ENCODE measurements around the gene CEACAM5.
"Not testable (repeated sequence)": the region's sequence is repeated elsewhere in the genome, so short reads cannot be mapped to it uniquely, and the experiment has no call there.

The CEACAM5 gene

GRCh38 chr19:41758846-41759245, 50.4 kb downstream of the CEACAM5 start:
- H3K27me3 ChIP-seq (ENCODE audit: low read depth) = peaks cover 12% of the 10 kb centered on the region; the same call in 1 of the 2 replicates
- H3K36me3 ChIP-seq (replicated peaks) = no peaks in the 10 kb centered on the region
- no peaks in the 10 kb centered on the region for H3K9me3 ChIP-seq
- no peak overlapping the region for H3K4me3 ChIP-seq
- in situ Hi-C loops (cut with MboI; ENCODE audit: low sequenced_read_pairs) = no loop called here
- H3K4me1 ChIP-seq = no peaks in the 10 kb centered on the region
- DNase-seq (ENCODE audit: low spot score in 2 of 2) = no peak

- Histone ChIP-seq H3K4me1 (no peaks in the 10 kb centered on the region), H3K27me3 (ENCODE audit: low read depth) (no peaks in the 10 kb centered on the region)
- in situ Hi-C loops (cut with MboI; ENCODE audit: low sequenced_read_pairs) = no loop called here
These were observed 58.7 kb downstream of the CEACAM5 start for GRCh38 chr19:41767115-41767514.

GRCh38 chr19:41768105-41768504, 59.7 kb downstream of the CEACAM5 start:
- H3K4me1 ChIP-seq; in situ Hi-C loops (cut with MboI; ENCODE audit: low sequenced_read_pairs); DNase-seq (ENCODE audit: low spot score in 2 of 2): not testable (repeated sequence)

More at GRCh38 chr19:41767115-41767514, 58.7 kb downstream of the CEACAM5 start:
- Histone ChIP-seq H3K36me3 (replicated peaks) (no peaks in the 10 kb centered on the region), H3K4me3 (no peak overlapping the region), H3K9me3 (no peaks in the 10 kb centered on the region)
- DNase-seq (ENCODE audit: low spot score in 2 of 2) = no peak

GRCh38 chr19:41769608-41770007, 61.2 kb downstream of the CEACAM5 start:
- Histone ChIP-seq H3K27me3 (ENCODE audit: low read depth) (no peaks in the 10 kb centered on the region), H3K9me3 (no peaks in the 10 kb centered on the region)
- in situ Hi-C loops (cut with MboI; ENCODE audit: low sequenced_read_pairs) = no loop called here

More at GRCh38 chr19:41768105-41768504, 59.7 kb downstream of the CEACAM5 start:
- H3K27me3 ChIP-seq (ENCODE audit: low read depth); H3K36me3 ChIP-seq (replicated peaks); H3K4me3 ChIP-seq; H3K9me3 ChIP-seq: not testable (repeated sequence)

GRCh38 chr19:41771410-41771809, 63.0 kb downstream of the CEACAM5 start:
- H3K27me3 ChIP-seq (ENCODE audit: low read depth) = no peaks in the 10 kb centered on the region
- no peaks in the 10 kb centered on the region for H3K4me1 ChIP-seq
- in situ Hi-C loops (cut with MboI; ENCODE audit: low sequenced_read_pairs) = no loop called here
- no peaks in the 10 kb centered on the region for H3K36me3 ChIP-seq (replicated peaks)
- H3K9me3 ChIP-seq = no peaks in the 10 kb centered on the region
- no peak overlapping the region for H3K4me3 ChIP-seq
- DNase-seq (ENCODE audit: low spot score in 2 of 2) = no peak

More at GRCh38 chr19:41769608-41770007, 61.2 kb downstream of the CEACAM5 start:
- H3K36me3 ChIP-seq (replicated peaks) = no peaks in the 10 kb centered on the region
- DNase-seq (ENCODE audit: low spot score in 2 of 2) = no peak
- no peak overlapping the region for H3K4me3 ChIP-seq
- H3K4me1 ChIP-seq = no peaks in the 10 kb centered on the region

GRCh38 chr19:41774515-41774980, 66.1 kb downstream of the CEACAM5 start:
- DNase-seq (ENCODE audit: low spot score in 2 of 2) = no peak
- H3K4me1 ChIP-seq = no peaks in the 10 kb centered on the region
- in situ Hi-C loops (cut with MboI; ENCODE audit: low sequenced_read_pairs) = no loop called here
- no peak overlapping the region for H3K4me3 ChIP-seq
- H3K27me3 ChIP-seq (ENCODE audit: low read depth) = no peaks in the 10 kb centered on the region
- no peaks in the 10 kb centered on the region for H3K9me3 ChIP-seq
- H3K36me3 ChIP-seq (replicated peaks) = no peaks in the 10 kb centered on the region

GRCh38 chr19:41776700-41777099, 68.3 kb downstream of the CEACAM5 start:
- H3K27me3 ChIP-seq (ENCODE audit: low read depth) = peaks cover 2% of the 10 kb centered on the region; the same call in 1 of the 2 replicates
- H3K4me1 ChIP-seq = no peaks in the 10 kb centered on the region
- H3K36me3 ChIP-seq (replicated peaks) = no peaks in the 10 kb centered on the region
- no peak overlapping the region for H3K4me3 ChIP-seq
- DNase-seq (ENCODE audit: low spot score in 2 of 2) = no peak
- no peaks in the 10 kb centered on the region for H3K9me3 ChIP-seq
- in situ Hi-C loops (cut with MboI; ENCODE audit: low sequenced_read_pairs) = no loop called here

All from HAP-1 (cell line).